HG03097 (cell line): ENCODE data around the gene SLC35C1.
"Not testable (repeated sequence)": the region's sequence is repeated elsewhere in the genome, so short reads cannot be mapped to it uniquely, and the experiment has no call there.

ENCODE experiments used
- ATAC-seq: cut with Tn5 transposase; IDR thresholded peaks from one replicate; pipeline ENCODE4 v1.9.1; 2021; ENCODE audit not compliant: unreplicated experiment, low FRiP score

Gene SLC35C1

DNA sequence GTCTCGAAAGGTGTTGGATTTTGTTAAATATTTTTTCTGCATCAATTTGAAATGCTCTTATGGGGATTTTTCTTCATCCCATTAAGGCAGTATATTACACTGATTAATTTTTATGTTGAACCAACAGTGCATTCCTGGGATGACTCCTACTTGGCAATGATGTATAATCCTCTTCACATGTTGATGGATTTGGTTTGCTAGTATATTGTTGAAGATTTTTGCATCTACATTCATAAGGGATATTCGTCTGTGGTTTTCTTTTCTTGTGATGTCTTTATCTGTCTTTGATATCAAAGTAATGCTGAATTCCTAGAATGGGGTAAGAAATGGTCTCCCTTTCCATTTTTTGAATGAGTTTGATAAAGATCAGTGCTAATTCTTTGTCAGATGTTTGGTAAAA lies 18.7 kb upstream of the SLC35C1 start:
- no peak for ATAC-seq

DNA sequence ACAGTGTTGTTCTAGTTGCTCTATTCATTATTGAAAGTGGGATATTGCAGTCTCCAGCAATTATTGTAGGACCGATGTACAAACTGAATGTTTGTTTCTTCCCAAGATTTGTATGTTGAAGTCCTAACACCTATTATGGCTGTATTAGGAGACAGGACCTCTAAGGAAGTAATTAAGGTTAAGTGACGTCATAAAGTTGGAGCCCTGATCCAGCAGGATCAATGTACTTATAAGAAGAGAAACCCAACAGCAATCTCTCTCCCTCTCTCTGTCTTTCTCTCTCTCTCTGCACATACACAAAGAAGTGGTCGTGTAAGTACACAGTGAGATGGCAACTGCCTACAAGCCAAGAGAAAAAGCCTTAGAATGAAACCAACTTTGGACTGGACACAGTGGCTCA lies 16.1 kb upstream of the SLC35C1 start:
- no peak for ATAC-seq

- no peak for ATAC-seq
Observed at GRCh38 chr11:45791524-45791923, 13.4 kb upstream of the SLC35C1 start.

- ATAC-seq: no peak
Observed at GRCh38 chr11:45794169-45794568, 10.8 kb upstream of the SLC35C1 start.

GRCh38 chr11:45795379-45795778 lies 9.6 kb upstream of the SLC35C1 start:
- ATAC-seq: no peak

GRCh38 chr11:45796461-45796861 lies 8.5 kb upstream of the SLC35C1 start:
- no peak for ATAC-seq

DNA sequence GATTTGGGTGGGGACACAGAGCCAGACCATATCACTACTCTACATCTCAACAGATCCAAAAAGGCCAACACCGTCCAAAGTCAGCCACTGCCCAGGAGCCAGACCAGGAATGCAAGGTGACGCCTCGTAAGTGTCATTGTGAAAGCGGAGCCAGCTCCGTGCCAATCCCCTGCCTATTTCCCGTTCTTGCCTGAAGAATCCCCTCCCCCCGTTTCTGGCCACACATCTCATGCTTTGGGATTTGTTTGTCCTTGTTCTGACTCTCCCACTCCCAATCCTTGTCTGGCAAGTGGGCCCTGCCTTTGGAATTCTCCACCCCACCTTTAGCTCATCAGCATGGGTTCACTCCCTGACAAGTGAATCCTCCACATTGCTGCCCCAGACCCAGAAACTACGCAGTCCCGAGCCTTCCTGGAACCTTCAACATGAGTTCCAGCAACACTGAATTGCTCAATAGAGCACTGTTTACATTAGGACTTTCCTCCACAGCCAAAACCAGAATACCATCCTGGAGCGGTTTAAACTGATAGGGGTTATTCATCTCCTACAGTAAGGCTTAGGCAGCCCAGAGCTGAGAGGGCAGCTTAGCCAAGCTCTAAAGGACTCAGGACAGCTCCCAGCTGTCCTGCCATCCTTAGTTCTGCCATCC lies 6.0 kb upstream of the SLC35C1 start:
- no peak for ATAC-seq

DNA sequence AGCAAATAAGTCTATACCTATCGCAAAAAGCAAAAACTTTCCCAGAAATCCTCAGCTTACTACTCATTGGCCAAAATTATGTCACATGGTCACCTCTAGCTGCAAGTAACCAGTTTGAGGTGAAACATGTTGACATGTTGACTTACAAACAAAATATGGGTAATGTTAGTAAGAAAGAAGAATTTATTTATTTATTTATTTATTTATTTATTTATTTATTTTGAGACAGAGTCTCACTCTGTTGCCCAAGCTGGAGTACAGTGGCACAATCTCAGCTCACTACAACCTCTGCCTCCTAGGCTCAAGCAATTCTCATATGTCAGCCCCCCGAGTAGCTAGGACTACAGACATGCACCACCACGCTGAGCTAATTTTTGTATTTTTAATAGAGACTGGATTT lies 5.4 kb upstream of the SLC35C1 start:
- ATAC-seq: no peak

- no peak for ATAC-seq
Observed at GRCh38 chr11:45800261-45800660, 4.7 kb upstream of the SLC35C1 start.

- ATAC-seq: no peak
Observed at GRCh38 chr11:45801723-45802315, 3.1 kb upstream of the SLC35C1 start.

DNA sequence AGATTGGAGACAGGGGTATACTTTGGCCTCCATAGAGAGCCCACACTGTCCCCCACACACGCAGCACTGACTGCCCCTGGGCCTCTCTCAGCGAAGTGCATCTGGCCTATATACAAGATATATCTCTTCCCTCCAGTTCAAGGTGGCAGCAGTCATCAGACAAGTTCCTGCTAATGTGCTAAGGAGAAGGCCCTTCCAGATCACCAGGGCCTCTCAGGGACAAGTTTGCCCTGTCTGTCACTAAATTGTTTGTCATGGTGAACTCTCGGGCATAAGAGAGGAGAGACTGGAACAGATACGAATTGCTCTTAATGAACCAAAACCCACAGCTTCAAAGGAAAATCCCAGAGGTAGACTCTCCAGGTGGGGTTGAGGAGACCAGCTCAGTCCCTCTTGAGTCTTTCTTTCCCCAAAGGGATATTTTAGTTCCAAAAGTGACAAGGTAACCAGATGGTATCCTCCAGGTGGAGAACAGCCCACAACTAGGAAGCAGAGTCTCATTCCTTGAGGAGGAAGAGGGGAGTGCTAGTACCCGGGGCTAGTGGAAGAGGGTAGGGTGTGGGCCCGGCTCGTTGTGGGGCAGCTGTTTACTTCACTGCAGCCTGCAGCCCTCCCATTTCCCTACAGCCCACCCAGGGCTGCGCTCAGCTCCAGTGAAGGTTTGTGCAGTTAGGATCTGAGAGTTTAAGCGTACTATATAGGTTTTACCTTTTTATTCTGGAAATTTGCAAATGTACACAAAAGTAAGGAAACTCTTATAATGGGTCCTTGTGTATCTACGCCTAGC lies 2.2 kb upstream of the SLC35C1 start:
- no peak for ATAC-seq

GRCh38 chr11:45803971-45804760 lies 783 bp upstream of the SLC35C1 start:
- ATAC-seq: no peak

DNA sequence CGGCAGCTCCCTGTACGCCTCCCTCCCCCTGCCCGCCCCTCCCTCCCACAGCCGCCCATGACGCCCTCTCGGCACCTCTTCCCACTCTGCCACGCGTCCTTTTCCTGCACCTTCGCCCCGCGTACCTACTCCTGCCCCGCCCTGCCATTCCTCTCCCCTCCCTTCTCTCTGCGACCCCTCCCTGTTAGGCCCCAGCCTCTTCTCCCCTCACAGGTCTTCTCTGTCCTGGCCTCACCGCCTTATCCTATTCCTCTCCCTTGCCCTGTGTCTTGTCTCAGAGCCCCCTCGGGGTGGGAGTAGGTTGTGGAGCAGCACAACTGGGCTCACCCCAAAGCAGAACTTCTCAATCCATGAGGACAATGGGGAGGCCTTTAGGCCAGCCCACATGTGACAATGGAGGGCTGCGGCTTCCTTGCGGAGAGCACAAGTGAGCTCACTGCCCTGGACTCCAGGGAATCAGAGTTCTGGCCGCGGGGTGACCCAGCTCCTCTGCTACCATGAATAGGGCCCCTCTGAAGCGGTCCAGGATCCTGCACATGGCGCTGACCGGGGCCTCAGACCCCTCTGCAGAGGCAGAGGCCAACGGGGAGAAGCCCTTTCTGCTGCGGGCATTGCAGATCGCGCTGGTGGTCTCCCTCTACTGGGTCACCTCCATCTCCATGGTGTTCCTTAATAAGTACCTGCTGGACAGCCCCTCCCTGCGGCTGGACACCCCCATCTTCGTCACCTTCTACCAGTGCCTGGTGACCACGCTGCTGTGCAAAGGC lies 539 bp downstream of the SLC35C1 start:
- ATAC-seq: no peak

GRCh38 chr11:45806072-45806933 lies 1.4 kb downstream of the SLC35C1 start:
- ATAC-seq: no peak

DNA sequence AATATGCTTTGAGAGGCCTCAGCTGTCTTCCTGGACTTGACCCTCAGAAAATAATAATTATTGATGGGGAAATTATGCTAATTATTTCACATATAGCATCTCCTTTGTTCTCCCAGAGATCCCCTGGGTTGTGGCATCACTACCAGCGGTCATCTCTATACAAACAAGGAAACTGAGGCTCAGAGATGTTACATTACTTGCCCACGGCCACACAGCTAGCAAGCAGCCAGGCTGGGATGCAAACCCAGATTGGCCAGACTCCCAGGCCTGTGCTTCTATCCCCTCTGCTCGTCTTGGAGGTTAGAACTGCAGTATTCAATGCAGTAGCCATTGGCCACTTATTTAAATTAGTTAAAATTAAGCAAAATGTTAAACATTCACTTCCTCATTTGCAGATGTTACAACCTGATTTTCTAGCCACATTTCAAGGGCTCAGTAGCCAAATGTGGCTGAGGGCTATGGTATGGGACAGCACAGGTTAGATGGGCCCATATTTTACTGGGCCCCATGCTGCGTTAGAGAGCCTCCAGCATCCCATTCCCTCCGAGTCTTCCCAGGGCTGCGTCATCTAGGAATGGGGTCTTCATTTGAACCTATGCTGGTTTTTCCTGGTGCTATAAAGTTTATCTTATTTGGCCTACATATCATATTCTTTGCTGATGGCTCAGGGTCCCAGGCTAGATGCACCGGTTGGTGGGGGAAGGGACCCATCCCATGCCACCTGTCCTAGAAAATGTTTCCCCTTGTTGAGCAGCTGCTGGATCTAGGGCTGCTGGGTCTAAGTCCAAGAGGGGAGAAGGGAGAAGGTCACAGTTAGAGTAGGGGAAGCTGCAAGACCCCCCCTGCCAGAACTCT lies 2.2 kb downstream of the SLC35C1 start:
- ATAC-seq: no peak

DNA sequence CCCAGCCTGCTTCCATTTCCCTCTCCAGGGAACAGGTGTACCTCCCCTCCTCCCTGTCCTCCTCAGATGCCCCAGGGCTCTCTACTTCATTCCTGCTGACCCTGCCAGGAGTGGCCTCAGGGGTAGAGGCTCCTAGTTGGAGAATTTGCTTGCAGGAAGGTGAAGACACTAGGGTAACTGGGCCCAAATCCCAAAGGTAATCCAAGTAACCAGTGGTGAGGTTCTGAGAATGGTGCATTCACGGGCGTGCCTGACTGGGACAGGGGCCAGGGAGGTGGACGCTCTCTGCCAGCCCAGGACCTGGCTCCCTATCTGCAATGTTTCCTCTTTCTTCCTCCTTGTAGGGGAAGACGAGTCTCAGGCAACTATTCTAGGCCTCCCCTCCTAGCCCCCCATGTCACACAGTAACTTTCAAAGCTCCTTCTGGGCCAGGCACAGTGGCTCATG lies 2.9 kb downstream of the SLC35C1 start:
- no peak for ATAC-seq

DNA sequence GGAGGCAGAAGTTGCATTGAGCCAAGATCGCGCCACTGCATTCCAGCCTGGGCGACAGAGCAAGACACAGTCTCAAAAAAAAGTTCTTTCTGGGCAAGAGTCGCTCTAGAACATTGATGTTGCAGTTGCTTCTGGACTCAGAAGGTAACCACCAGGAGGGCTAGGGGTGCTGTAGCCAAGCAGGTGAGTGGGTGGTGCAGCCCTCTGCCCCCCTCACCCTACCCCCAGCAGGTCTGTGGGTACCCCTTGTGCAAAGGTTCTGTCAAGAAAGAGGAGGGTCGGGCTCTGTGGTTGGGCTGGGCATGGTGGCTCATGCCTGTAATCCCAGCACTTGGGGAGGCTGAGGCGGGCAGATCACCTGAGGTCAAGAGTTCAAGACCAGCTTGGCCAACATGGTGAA lies 3.5 kb downstream of the SLC35C1 start:
- not testable (repeated sequence) for ATAC-seq
